ENCODE data around the gene CALN1.

GRCh38 chr7:72118366-72118765, 293.8 kb downstream of the CALN1 start:
- TF ChIP-seq CTCF (IDR thresholded peaks at IDR 0.05) (no peak), EP300 (IDR thresholded peaks at IDR 0.05) (no peak), POLR2A (IDR thresholded peaks at IDR 0.05) (no peak)
